Panc1 (cell line): ENCODE data around the gene GLUL.

Experiments used
- POLR2AphosphoS5 ChIP-seq: IDR thresholded peaks from 2 replicates; pipeline ENCODE4 v1.6.1; 2012; ENCODE audit warnings: mild to moderate bottlenecking, low read depth, low read length, moderate library complexity
- TF ChIP-seq, protein P1 (sequence below): fragments of 450-650 bp; IDR thresholded peaks from 2 replicates; pipeline ENCODE4 v1.5.1; 2017; ENCODE audit warnings: mild to moderate bottlenecking
- TF ChIP-seq, protein P2 (sequence below), 2 experiments: IDR thresholded peaks; 2 replicates each; pipeline ENCODE4 v1.6.1; 2011 to 2012; ENCODE audit warnings: low read depth in 2 of 2, control low read depth in 1 of 2, low read length in 1 of 2, mild to moderate bottlenecking in 1 of 2, moderate library complexity in 1 of 2; ENCODE audit not compliant: insufficient read depth in 1 of 2

DNA sequence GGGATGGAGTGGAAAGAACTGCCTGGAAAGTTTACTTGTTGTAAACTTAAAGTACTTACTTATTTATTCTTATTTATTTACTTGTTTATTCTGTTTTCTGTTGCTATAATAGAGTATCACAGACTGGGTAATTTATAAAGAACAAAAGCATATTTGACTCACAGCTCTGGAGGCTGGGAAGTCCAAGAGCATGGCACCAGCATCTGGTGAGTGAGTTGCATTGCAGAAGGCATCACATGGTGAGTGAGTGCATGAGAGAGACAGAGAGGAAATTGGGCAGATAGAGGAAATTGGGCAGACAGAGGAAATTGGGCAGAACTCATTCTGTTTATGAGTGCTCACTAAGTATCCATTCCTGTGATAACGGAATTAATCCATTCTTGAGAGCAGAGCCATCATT lies 46.7 kb upstream of the GLUL start:
- TF ChIP-seq, protein P1, sequence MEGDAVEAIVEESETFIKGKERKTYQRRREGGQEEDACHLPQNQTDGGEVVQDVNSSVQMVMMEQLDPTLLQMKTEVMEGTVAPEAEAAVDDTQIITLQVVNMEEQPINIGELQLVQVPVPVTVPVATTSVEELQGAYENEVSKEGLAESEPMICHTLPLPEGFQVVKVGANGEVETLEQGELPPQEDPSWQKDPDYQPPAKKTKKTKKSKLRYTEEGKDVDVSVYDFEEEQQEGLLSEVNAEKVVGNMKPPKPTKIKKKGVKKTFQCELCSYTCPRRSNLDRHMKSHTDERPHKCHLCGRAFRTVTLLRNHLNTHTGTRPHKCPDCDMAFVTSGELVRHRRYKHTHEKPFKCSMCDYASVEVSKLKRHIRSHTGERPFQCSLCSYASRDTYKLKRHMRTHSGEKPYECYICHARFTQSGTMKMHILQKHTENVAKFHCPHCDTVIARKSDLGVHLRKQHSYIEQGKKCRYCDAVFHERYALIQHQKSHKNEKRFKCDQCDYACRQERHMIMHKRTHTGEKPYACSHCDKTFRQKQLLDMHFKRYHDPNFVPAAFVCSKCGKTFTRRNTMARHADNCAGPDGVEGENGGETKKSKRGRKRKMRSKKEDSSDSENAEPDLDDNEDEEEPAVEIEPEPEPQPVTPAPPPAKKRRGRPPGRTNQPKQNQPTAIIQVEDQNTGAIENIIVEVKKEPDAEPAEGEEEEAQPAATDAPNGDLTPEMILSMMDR = no peak
- no peak for TF ChIP-seq POLR2AphosphoS5
- TF ChIP-seq, protein P2, sequence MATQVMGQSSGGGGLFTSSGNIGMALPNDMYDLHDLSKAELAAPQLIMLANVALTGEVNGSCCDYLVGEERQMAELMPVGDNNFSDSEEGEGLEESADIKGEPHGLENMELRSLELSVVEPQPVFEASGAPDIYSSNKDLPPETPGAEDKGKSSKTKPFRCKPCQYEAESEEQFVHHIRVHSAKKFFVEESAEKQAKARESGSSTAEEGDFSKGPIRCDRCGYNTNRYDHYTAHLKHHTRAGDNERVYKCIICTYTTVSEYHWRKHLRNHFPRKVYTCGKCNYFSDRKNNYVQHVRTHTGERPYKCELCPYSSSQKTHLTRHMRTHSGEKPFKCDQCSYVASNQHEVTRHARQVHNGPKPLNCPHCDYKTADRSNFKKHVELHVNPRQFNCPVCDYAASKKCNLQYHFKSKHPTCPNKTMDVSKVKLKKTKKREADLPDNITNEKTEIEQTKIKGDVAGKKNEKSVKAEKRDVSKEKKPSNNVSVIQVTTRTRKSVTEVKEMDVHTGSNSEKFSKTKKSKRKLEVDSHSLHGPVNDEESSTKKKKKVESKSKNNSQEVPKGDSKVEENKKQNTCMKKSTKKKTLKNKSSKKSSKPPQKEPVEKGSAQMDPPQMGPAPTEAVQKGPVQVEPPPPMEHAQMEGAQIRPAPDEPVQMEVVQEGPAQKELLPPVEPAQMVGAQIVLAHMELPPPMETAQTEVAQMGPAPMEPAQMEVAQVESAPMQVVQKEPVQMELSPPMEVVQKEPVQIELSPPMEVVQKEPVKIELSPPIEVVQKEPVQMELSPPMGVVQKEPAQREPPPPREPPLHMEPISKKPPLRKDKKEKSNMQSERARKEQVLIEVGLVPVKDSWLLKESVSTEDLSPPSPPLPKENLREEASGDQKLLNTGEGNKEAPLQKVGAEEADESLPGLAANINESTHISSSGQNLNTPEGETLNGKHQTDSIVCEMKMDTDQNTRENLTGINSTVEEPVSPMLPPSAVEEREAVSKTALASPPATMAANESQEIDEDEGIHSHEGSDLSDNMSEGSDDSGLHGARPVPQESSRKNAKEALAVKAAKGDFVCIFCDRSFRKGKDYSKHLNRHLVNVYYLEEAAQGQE (IDR thresholded peaks at IDR 0.05; ENCODE audit: insufficient read depth in 1 of 2, low read depth in 2 of 2, low read length in 1 of 2) = no peak
